GM21528 (cell line): ENCODE data around the gene PFN1.

ENCODE experiments used
- ATAC-seq: cut with Tn5 transposase; IDR thresholded peaks from one replicate; pipeline ENCODE4 v1.9.1; 2021; ENCODE audit warnings: mild to moderate bottlenecking, moderate library complexity; ENCODE audit not compliant: unreplicated experiment, low FRiP score

PFN1 gene

DNA sequence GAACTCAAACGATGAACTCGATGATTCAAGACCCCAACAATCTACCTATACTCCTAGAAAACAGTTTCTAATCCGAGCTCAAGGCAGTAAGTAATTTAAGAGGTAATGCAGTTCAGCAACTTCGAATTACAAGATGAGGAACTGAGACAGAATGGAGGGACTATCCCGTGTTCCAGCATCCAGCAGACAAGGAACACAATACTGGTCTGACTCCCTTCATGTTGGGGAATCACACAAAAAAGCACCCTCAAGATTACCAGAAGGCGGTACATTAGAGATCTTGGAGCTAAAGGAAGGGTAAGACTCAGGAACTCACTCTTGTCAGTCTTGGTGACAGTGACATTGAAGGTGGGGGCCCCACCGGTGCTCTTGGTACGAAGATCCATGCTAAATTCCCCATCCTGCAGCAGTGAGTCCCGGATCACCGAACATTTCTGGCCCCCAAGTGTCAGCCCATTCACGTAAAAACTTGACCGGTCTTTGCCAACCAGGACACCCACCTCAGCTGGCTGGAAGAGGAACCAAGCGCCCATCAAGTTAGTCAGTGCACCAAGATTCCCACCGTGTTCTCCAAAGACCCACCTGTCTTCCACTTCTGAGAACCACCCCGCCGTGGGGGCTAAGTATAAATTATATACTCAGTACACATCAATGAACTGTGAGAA, 1.9 kb downstream of the PFN1 start:
- ATAC-seq = no peak

DNA sequence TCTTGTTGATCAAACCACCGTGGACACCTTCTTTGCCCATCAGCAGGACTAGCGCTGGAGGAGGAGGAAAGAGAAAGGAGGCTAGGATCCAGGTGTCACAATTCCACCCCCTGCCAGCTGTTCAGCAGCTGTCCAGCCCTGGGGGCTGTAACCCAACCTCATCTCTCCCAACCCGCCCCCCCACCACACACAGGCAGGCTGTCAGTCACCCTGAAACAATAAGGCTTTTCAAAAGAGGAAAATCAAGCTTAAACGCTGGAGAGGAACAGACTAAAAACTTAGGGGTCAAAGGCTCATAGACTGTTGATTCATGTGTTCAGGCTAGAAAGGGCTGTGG, 2.4 kb downstream of the PFN1 start:
- ATAC-seq = no peak

DNA sequence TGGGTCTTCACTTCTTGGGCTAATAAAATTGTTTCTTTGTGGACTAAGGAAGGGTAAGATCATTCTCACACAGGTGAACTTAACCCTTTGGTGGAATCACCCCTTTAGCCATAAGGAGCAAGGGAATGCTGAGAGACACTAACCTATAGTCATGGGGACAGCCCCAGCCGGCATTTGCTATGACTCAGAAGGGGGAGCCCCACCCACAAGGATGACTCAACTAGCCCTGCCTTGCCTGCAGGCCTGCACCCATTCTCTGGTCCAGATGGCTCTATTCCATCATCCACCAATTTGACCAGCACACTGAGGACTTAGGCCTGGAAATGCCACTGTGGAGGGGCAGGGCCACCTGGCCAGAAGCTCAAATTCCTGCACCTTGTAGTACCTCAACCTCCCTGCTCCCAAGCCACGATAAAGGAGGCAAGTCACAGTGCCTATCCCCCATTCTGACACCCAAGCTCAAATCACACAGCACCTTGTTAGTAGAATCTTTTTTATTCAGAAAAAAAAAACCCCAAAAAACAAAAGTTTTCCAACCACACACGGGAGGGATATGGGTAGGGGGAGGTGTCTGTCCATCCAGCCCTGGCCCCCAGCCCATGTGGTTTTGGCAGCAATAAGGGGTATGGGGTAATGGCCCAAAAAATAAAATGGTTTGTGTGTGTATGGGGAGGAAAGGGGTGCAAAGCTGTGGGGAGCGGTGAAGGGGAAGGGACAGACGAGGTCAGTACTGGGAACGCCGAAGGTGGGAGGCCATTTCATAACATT, 3.0 kb downstream of the PFN1 start:
- no peak for ATAC-seq

DNA sequence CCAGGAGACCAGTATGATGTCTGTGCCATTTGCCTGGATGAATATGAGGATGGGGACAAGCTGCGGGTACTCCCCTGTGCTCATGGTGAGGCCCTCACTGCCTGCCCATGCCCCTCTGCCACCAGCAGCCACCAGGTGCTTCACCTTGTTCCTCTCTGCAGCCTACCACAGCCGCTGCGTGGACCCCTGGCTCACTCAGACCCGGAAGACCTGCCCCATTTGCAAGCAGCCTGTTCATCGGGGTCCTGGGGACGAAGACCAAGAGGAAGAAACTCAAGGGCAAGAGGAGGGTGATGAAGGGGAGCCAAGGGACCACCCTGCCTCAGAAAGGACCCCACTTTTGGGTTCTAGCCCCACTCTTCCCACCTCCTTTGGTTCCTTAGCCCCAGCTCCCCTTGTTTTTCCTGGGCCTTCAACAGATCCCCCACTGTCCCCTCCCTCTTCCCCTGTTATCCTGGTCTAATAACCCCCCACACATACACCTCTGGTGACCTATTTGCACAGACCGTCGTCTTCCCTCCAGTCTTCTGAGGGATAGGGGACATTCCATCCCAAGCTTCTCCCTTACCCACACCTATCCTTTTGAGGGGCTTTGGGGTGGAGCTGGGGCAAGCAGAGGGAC, 3.7 kb downstream of the PFN1 start:
- ATAC-seq = no peak

DNA sequence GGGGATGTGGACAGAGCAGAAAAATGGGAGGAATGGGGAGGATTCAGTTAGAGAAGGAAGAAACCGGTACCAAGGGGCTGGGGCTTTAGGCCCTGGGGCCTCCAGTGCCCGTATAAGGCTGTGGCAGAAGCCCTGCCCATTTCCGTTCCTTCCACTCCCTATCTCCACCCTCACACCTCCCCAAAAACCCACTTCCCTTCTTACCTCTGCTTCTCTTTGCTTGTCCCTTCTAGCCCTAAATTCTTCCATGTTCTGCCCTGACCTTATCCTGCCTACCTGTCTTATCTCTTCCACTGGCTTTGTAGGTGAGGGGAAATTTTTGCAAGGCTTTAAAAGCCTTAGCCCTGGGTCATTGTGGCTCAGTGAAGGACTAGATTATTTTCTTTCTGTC, 4.2 kb downstream of the PFN1 start:
- ATAC-seq = no peak

DNA sequence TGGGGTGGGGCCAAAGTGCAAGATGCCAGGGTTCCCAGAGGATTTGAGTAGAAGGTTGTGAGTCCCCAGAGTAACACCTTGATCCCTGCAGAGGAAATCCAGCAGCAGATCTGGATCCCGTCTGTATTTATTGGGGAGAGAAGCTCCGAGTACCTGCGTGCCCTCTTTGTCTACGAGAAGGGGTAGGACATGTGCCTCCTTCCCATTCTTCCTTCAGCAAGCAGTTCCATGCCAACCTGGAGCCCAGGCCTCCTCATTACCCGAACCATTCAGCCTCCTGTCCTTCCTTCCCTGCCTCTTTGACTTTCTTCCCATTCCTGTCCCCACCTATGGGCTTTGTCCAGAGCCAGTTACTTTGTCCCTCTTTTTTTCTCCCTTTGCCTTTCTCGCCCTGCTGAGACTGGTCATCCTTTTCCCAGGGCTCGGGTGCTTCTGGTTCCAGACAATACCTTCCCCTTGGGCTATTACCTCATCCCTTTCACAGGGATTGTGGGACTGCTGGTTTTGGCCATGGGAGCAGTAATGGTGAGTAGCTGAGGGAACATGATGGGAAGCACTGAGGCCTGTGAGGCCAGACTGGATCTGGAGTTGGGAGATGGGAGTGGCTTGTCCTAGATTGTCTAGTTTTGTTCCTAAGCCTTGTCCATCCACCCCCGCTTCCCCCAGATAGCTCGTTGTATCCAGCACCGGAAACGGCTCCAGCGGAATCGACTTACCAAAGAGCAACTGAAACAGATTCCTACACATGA, 5.4 kb downstream of the PFN1 start:
- ATAC-seq = no peak

DNA sequence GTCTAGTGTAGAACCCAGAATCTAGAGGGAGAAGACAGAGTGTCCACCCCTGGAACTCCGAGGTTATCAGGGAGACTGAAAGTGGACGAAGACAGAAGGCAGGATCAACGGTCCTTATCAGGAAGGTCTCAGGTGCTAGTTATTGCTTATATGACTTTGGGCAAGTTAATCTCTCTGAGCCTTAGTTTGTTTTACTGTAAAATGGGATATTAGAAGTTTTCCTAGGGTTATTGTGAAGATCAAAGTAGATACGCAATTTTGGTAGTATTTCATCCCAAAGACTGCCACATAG, 7.1 kb downstream of the PFN1 start:
- no peak for ATAC-seq

DNA sequence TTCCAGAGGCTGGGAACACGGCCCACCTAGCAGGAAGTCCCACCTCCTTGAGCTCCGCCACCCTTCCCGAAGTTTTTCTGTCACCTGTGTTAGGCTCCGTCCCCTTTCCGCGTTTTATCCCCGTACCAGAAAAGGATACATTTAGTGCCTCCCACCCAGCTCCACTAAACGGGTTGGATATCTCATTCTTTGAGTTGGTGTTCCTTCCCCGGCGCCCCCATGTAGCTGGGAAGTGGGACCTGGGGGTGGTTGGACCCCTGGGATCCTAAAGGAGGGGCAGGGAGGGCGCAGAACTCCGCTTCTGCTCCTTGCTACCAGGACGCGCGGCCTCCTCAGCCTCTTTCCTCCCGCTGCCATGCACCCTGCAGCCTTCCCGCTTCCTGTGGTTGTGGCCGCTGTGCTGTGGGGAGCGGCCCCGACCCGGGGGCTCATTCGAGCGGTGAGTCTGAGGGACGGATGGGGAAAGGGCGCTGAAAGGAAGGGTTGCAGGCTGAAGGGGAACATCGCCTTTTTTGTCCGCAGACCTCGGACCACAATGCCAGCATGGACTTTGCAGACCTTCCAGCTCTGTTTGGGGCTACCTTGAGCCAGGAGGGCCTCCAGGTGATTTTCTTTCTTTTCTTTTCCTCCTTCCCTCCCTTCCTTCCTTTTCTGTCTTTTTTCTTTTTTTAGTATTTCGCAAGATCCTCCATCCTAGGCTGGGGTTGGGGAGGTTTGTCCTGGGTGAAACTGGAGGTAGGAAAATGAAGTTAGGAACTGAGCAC, 7.6 kb downstream of the PFN1 start:
- no peak for ATAC-seq

DNA sequence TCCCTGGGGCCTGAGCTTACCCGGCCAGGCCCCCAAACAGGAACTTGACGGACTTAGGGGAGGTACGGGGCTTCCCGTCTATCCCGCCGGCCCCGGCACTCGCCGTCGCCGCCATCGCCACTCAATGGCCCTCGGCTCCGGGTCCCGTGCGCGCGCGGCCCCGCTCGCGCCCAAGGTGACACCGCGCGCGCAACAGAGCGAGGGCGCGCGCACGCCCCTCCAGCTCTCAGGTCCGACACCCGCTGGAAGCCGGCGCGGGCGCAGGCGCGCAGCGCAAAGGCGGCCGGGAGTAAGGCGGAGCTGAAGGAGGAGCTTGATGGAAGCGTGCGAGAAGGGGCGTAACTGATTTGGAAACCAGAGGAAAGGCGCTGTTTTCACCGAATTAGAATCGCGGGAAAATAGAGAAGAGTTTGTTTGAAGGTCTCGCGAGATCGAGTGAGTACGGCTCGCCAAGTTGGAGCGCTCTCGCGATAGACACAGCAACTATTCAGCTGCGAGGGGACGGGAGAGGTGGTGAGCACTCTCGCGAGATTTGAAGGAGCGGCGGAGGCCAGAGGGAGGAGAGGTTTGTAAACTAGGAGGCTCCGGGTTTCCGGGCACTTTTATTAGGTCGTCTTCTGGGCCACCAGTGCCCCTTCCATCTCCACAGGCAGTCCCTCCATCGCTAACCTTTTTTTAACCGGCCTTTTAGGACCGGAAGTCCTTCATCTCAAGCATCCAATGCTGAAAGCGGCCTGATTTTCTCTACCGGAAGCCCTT, 8.4 kb downstream of the PFN1 start, which contains the start of the genes RNF167 and SLC25A11:
Gene RNF167 (plus strand): TSS at position 473 of the 759 bp plus-strand sequence. CDS start 642 bp downstream, outside the sequence.
Gene SLC25A11 (minus strand): TSS at position 251 of the 759 bp plus-strand sequence. CDS start 136 bp downstream, at position 115.
- ATAC-seq = peak; percentile 71

DNA sequence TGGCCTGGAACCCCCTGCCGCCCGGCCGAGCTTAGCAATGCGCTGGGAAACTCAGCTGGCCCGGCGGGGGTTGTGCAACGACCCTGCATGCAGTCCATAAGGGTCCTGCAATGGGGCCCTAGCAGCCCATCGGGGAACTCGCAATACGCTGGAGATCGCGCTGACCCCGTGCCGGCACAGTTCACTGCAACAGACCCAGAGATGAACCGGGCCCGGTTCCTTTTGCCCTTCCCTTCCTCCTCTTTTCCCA, 8.9 kb downstream of the PFN1 start:
- peak; percentile 5 for ATAC-seq

DNA sequence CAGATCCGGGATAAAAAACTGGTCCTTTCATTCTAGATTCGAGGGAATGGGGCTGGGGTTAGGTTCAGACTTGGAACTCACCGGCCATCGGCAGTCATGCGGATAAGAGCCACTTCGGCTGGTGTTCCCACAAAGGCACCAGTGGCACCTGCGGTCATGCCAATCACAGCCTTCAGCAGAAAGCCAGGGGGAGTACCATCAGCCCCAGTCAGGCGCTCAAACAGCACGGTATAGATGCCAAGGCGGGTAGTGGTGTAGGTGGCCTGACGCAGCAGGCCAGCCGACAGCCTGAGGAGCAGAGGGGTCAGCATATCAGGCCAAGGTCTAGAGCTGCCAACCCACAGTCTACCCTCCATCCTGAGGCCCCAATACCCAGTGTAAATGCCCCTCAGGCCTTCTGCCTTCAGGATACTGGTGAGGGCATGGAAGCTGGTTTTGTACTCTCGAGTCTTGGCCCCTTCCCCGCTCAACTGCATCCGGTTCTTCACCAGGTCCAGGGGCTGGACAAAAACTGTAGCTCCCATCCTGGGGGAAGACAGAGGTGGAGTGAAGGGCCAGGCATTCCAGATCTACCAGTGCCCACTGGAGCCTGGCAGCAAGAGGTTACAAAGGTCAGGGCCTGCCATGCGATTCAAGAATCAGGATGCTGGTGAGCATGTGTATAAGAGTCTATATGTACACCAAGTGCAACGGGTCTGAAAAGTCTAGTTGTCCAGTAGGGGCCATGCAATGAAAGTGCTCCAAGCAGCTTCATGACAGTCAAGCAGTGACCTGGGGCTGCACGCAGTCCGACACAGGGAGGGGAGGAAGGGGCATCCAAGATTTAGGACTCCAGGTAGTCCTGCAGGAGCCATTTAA, 9.4 kb downstream of the PFN1 start:
- no peak for ATAC-seq

DNA sequence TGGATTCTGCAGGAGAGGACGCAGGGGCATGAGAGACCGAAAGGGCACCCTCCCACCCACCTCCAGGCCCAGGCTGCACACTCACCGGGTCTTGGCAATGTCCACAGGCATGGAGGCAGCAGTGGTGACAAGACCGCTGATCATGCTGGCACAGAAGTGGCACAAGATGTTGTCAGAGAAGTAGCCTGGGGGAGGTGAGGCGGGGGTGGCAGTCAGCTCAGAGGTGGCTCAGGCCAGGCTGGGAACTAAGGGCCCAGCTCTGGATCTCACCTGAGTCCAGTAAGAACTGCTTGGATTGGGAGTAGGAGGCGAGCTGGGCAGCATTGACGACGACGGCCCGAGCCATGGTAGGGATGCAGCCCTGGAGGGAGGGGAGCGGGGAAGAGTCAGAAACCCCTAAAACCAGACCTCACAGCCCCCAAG, 10.2 kb downstream of the PFN1 start:
- no peak for ATAC-seq

DNA sequence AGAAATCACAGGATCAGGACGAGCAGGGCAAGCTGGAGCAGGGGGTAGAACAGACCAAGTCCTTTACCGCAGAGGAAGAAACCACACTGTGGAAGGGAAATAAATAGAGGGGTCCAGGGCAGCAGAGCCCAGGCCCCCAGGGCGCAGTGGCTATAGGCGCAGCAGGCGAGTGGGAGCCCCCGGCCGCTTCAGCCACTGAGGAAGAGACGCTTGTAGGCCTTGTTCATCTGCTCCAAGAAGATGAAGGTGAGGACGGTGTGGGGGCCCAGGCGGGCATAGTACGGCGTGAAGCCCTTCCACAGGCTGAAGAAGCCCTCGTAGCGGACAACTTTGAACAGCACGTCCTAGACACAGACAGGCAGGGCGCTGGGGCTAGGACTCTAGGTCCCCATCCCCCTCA, 10.8 kb downstream of the PFN1 start:
- no peak for ATAC-seq

DNA sequence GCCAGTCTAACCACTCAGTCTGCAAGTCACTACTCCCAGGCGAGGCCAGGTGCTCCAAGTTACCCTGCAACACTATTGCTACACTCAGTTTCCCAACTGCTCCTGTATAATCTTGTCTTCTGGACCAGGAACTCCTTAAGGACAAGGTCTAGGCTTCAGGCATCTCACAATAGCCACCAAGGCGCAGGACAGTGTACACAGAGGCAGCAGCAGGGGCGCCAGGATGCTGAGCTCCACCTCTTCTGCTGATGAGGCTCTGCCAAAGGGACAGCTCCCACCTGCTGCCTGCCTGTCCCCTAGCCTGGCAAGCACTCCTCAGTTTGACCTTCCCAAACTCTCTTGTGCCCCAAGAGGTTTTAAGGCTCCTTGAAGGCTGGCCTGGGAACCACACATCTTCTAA, 11.9 kb downstream of the PFN1 start:
- no peak for ATAC-seq

DNA sequence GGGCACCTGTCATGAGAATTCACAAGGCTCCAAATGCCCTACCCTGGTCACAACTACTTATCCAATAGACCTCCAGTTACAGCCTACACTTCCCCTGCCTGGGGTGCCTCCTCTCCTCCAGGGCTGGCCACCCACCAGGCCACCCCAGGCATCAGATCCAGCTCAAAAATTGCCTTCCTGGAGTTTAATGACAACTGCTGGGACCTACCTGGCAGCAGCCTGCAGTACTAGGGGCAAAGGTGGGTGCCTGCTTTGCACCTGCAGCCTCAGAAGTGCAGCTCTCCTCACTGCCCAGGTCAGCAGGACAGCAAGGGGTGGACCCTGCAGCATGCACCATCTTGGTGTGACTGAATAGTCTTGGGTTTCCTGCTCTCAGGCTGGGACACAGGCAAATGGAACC, 12.7 kb downstream of the PFN1 start:
- ATAC-seq = no peak

DNA sequence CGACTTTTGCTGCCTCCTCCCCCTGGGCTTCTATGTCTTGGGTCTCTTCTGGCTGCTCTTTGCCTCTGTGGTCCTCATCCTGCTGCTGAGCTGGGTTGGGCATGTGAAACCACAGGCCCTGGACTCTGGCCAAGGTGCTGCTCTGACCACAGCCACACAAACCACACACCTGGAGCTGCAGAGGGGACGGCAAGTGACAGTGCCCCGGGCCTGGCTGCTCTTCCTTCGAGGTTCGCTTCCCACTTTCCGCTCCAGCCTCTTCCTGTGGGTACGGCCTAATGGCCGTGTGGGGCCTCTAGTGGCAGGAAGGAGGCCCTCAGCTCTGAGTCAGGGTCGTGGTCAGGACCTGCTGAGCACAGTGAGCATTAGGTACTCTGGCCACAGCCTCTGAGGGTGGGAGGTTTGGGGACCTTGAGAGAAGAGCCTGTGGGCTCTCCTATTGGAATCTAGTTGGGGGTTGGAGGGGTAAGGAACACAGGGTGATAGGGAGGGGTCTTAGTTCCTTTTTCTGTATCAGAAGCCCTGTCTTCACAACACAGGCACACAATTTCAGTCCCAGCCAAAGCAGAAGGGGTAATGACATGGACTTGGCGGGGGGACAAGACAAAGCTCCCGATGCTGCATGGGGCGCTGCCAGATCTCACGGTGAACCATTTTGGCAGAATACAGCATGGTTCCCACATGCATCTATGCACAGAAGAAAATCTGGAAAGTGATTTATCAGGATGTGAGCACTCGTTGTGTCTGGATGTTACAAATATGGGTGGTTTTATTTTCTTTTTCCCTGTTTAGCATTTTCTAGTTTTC, 14.0 kb downstream of the PFN1 start:
- no peak for ATAC-seq

DNA sequence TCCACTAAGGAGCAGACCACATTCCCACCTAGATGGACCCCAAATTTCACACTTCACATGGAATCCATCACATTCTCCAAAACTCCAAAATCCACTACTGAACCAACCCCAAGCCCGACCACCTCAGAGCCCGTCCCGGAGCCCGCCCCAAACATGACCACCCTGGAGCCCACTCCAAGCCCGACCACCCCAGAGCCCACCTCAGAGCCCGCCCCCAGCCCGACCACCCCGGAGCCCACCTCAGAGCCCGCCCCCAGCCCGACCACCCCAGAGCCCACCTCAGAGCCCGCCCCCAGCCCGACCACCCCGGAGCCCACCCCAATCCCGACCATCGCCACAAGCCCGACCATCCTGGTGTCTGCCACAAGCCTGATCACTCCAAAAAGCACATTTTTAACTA, 14.7 kb downstream of the PFN1 start:
- ATAC-seq = no peak

DNA sequence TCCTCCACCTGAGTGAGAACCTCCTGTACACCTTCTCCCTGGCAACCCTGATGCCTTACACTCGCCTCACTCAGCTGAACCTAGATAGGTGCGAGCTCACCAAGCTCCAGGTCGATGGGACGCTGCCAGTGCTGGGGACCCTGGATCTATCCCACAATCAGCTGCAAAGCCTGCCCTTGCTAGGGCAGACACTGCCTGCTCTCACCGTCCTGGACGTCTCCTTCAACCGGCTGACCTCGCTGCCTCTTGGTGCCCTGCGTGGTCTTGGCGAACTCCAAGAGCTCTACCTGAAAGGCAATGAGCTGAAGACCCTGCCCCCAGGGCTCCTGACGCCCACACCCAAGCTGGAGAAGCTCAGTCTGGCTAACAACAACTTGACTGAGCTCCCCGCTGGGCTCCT, 15.6 kb downstream of the PFN1 start:
- ATAC-seq = no peak
